Measurements from ENCODE around the gene ZNF718.
A peak's percentile ranks its signal among the peaks of the same experiment; 100 is the strongest.
"Not testable (repeated sequence)": the region's sequence is repeated elsewhere in the genome, so short reads cannot be mapped to it uniquely, and the experiment has no call there.

The ZNF718 gene

GRCh38 chr4:113732-114131 is 10.6 kb upstream of the ZNF718 start:
- Histone ChIP-seq H3K9ac (ENCODE audit: insufficient read length) (no peak overlapping the region), H3K9me3 (ENCODE audit: low read depth, low read length) (no peaks in the 10 kb centered on the region), H3K4me3 (no peak overlapping the region), H3K27ac (no peak overlapping the region), H3K36me3 (ENCODE audit: insufficient read depth, low read length) (no peaks in the 10 kb centered on the region)
- TF ChIP-seq EZH2 (IDR thresholded peaks at IDR 0.05) (no peak), FOXP2 (optimal IDR thresholded peaks at IDR 0.05; ENCODE audit: control extremely low read depth, extremely low read length, insufficient read depth) (no peak), POLR2AphosphoS5 (IDR thresholded peaks at IDR 0.05; ENCODE audit: borderline replicate concordance, low read depth, low read length) (no peak)
- DNase-seq (ENCODE audit: low read depth, low spot score): no peak

- Histone ChIP-seq H3K27ac (no peak overlapping the region), H3K9me3 (ENCODE audit: low read depth, low read length) (no peaks in the 10 kb centered on the region)
These were observed 10.2 kb upstream of the ZNF718 start for GRCh38 chr4:114149-114548.

GRCh38 chr4:116499-116898 is 7.8 kb upstream of the ZNF718 start:
- Histone ChIP-seq H3K27ac (no peak overlapping the region), H3K36me3 (ENCODE audit: insufficient read depth, low read length) (no peaks in the 10 kb centered on the region), H3K4me3 (no peak overlapping the region), H3K9me3 (ENCODE audit: low read depth, low read length) (0 out of 2 replicates have a peak, but pooled peaks cover 3% of the 10 kb centered on the region), H3K9ac (ENCODE audit: insufficient read length) (no peak overlapping the region)
- TF ChIP-seq EZH2 (IDR thresholded peaks at IDR 0.05) (no peak), FOXP2 (optimal IDR thresholded peaks at IDR 0.05; ENCODE audit: control extremely low read depth, extremely low read length, insufficient read depth) (no peak), POLR2AphosphoS5 (IDR thresholded peaks at IDR 0.05; ENCODE audit: borderline replicate concordance, low read depth, low read length) (no peak)
- no peak for DNase-seq (ENCODE audit: low read depth, low spot score)

More at GRCh38 chr4:114149-114548, 10.2 kb upstream of the ZNF718 start:
- Histone ChIP-seq H3K9ac (ENCODE audit: insufficient read length) (no peak overlapping the region), H3K36me3 (ENCODE audit: insufficient read depth, low read length) (no peaks in the 10 kb centered on the region), H3K4me3 (no peak overlapping the region)
- no peak for DNase-seq (ENCODE audit: low read depth, low spot score)
- TF ChIP-seq POLR2AphosphoS5 (IDR thresholded peaks at IDR 0.05; ENCODE audit: borderline replicate concordance, low read depth, low read length): no peak
- no peak for TF ChIP-seq EZH2 (IDR thresholded peaks at IDR 0.05)
- no peak for TF ChIP-seq FOXP2 (optimal IDR thresholded peaks at IDR 0.05; ENCODE audit: control extremely low read depth, extremely low read length, insufficient read depth)

- no peak overlapping the region for H3K27ac ChIP-seq
- H3K36me3 ChIP-seq (ENCODE audit: insufficient read depth, low read length): peaks cover 12% of the 10 kb centered on the region
- no peak overlapping the region for H3K9ac ChIP-seq (ENCODE audit: insufficient read length)
- no peak overlapping the region for H3K4me3 ChIP-seq
- TF ChIP-seq POLR2AphosphoS5 (IDR thresholded peaks at IDR 0.05; ENCODE audit: borderline replicate concordance, low read depth, low read length) (no peak), EZH2 (IDR thresholded peaks at IDR 0.05) (no peak), FOXP2 (optimal IDR thresholded peaks at IDR 0.05; ENCODE audit: control extremely low read depth, extremely low read length, insufficient read depth) (no peak)
- H3K9me3 ChIP-seq (ENCODE audit: low read depth, low read length): peaks cover 16% of the 10 kb centered on the region; the same call in 1 of the 2 replicates
- no peak for DNase-seq (ENCODE audit: low read depth, low spot score)
These were observed 3.7 kb upstream of the ZNF718 start for GRCh38 chr4:120616-121015.

- H3K9me3 ChIP-seq (ENCODE audit: low read depth, low read length): peaks cover 25% of the 10 kb centered on the region
- no peak overlapping the region for H3K9ac ChIP-seq (ENCODE audit: insufficient read length)
- TF ChIP-seq FOXP2 (optimal IDR thresholded peaks at IDR 0.05; ENCODE audit: control extremely low read depth, extremely low read length, insufficient read depth): no peak
- TF ChIP-seq POLR2AphosphoS5 (IDR thresholded peaks at IDR 0.05; ENCODE audit: borderline replicate concordance, low read depth, low read length): no peak
- TF ChIP-seq EZH2 (IDR thresholded peaks at IDR 0.05): no peak
- H3K27ac ChIP-seq: no peak overlapping the region
- DNase-seq (ENCODE audit: low read depth, low spot score): no peak
- H3K4me3 ChIP-seq: no peak overlapping the region
- H3K36me3 ChIP-seq (ENCODE audit: insufficient read depth, low read length): peaks cover 21% of the 10 kb centered on the region
These were observed 2.8 kb upstream of the ZNF718 start for GRCh38 chr4:121408-122084.

- not testable (repeated sequence) for H3K9ac ChIP-seq (ENCODE audit: insufficient read length); DNase-seq (ENCODE audit: low read depth, low spot score)
- peaks cover 45% of the 10 kb centered on the region for H3K36me3 ChIP-seq (ENCODE audit: insufficient read depth, low read length)
- peaks cover 43% of the 10 kb centered on the region for H3K9me3 ChIP-seq (ENCODE audit: low read depth, low read length)
- H3K27ac ChIP-seq: peak overlapping the region; percentile 97; the same call in 1 of the 2 replicates
- H3K4me3 ChIP-seq: peak overlapping the region; percentile 99
These were observed 403 bp upstream of the ZNF718 start for GRCh38 chr4:123922-124274.

GRCh38 chr4:125091-125771 is 930 bp downstream of the ZNF718 start:
- DNase-seq (ENCODE audit: low read depth, low spot score): no peak
- Histone ChIP-seq H3K9me3 (ENCODE audit: low read depth, low read length) (peaks cover 40% of the 10 kb centered on the region), H3K36me3 (ENCODE audit: insufficient read depth, low read length) (peaks cover 58% of the 10 kb centered on the region), H3K4me3 (peak overlapping the region; percentile 99), H3K27ac (peak overlapping the region; percentile 97), H3K9ac (ENCODE audit: insufficient read length) (peak overlapping the region; percentile 97)
- TF ChIP-seq POLR2AphosphoS5 (IDR thresholded peaks at IDR 0.05; ENCODE audit: borderline replicate concordance, low read depth, low read length): no peak

- H3K4me3 ChIP-seq: peak overlapping the region; percentile 99
- peaks cover 40% of the 10 kb centered on the region for H3K9me3 ChIP-seq (ENCODE audit: low read depth, low read length)
- TF ChIP-seq POLR2AphosphoS5 (IDR thresholded peaks at IDR 0.05; ENCODE audit: borderline replicate concordance, low read depth, low read length): no peak
- H3K36me3 ChIP-seq (ENCODE audit: insufficient read depth, low read length): peaks cover 64% of the 10 kb centered on the region
- DNase-seq (ENCODE audit: low read depth, low spot score): no peak
- H3K27ac ChIP-seq: no peak overlapping the region
- no peak overlapping the region for H3K9ac ChIP-seq (ENCODE audit: insufficient read length)
These were observed 1.5 kb downstream of the ZNF718 start for GRCh38 chr4:125833-126232.

GRCh38 chr4:132483-132882 is 8.2 kb downstream of the ZNF718 start:
- no peak for DNase-seq (ENCODE audit: low read depth, low spot score)
- H3K4me3 ChIP-seq: no peak overlapping the region
- TF ChIP-seq EZH2 (IDR thresholded peaks at IDR 0.05) (no peak), POLR2AphosphoS5 (IDR thresholded peaks at IDR 0.05; ENCODE audit: borderline replicate concordance, low read depth, low read length) (no peak)
- no peak overlapping the region for H3K27ac ChIP-seq
- H3K9ac ChIP-seq (ENCODE audit: insufficient read length): no peak overlapping the region
- H3K9me3 ChIP-seq (ENCODE audit: low read depth, low read length): peaks cover 34% of the 10 kb centered on the region
- peaks cover 93% of the 10 kb centered on the region for H3K36me3 ChIP-seq (ENCODE audit: insufficient read depth, low read length)
